CMK (cell line): ENCODE measurements around the gene TTC21B.
"Not testable (repeated sequence)": the region's sequence is repeated elsewhere in the genome, so short reads cannot be mapped to it uniquely, and the experiment has no call there.

Source experiments
- DNase-seq: peaks from one replicate; pipeline ENCODE4 v3.0.0-alpha.2; 2010; ENCODE audit warnings: low read depth

TTC21B gene

DNA sequence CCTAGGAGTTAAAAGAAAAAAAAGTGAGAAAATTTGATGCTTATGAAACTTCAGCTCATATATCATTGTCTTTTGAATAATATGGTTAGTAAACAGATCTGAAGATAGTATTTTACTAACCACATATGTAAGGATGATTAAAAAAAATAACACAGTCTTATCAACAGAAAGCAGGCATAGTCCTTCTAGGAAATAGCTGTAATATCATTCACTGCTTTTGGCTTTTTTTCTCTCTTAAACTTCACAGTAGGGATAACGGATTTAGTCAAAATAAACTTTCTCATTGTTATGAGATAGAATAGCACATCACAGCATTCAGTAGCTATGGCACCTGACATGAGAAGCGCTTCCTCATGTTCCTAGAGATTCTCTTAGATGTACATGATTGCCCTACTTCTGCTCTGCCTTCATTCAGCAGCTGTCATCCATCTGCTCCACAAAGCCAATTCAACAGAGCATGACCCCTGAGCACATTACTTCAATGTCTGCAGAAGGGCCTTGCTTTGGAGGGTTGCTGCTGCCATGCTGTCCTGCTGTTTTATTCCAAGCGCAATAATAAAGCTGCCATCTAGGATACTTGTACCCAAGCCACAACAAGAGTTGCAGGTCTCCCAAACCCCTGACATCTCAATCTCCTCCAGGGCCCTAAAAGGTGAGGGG lies 67.0 kb downstream of the TTC21B start:
- DNase-seq = no peak

DNA sequence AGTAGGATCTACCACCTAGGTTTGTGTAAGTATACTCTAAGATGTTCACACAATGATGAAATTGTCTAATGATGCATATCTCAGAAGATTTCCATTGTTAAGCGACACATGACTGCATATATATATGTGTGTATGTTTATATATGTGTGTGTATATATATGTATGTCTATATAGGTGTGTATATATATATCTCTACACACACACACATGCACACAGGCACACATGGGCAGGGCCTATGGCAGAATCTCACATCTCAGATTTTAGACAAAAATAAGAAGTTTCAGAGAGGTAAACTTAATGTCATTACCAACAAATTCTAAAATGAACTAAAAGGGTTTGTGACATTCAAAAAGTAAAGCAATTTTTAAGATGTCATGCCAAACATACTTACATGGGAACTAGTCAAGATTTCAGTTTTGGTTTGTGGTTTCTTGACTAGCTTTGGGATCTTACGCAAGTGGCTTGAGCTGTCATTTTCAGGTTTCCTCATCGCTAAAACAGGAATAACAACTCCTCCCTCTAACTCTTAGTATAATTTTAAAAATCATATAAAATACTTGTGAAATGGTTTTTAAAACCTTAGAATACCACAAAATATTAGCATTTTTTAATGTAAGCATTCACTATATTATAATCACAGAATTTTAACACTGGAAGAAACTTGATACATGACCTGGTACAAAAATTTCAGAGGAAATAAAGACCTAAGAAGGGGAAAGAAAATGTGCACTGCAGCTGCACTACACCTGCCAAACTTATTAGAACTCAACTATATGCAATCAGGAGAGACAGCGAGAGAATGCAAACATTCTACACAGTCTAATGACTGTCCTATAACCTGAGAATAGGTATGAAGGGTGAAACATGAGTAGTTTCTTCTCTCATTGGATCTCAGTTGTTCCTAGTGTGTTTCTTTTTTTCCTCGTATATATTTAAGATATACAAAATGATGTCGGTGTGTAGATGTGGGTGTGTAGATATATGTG lies 75.7 kb downstream of the TTC21B start:
- DNase-seq = no peak

DNA sequence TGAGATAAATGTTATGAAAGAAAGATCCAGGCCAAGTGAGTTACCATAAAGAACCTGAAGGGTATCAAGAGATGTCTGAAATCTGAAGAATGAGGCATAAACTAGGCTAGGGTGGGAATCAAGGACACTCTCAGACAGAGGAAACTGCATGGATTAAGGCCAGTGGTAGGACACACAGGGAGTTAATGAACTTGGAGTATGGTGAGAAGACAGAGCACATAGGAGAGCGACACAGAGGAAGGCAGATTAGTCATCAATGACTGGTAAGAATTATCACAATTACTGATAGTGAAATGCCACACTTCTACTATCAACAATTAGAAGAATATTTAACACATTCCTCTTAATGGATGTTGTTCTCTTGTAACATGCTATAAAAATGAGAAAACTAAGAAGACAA lies 76.9 kb downstream of the TTC21B start:
- DNase-seq = no peak

DNA sequence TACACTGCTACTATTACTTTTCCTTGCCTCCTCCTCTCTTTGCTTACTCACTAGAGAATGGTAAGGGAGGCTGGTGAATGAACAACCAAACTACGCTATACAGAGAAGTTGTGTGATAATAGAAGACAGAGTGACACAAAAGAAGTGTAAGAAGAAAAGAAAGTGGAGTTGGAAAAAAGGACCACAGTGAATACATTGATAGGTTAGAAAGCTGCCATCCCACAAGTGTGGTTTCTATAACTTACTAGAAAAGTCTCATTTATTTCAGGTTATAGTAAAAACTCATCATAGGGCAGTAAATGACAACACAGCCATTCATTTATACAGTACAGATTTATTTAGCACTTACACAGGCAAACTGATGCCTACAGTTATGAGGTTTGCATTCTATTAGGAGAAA lies 77.3 kb downstream of the TTC21B start:
- no peak for DNase-seq

DNA sequence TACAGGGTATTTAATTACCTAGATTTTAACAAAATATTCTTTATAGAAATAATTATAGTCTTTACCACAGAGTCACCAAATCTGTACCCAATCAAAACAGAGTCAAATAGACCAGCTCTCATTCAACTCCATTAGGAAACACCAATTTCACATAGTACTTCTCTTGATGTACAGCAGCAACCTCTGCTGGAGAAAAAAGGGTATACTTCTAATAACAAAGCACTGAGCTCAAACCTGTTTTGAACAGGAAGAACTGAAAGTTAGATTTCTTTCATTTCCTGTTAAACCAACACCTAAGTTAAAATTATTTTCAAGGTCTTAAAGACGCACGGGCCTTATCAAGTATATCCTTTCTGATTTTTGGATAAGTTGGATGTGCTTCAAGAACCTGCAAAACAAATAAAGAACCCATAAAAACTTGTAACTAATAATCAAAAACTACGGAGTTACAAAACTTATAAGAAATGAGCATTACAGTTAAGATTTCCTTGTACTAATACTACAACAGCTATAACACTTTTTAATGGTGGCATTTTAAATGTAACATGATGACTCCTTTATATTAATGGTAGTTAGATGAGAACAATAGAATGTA lies 79.0 kb downstream of the TTC21B start:
- DNase-seq = no peak

DNA sequence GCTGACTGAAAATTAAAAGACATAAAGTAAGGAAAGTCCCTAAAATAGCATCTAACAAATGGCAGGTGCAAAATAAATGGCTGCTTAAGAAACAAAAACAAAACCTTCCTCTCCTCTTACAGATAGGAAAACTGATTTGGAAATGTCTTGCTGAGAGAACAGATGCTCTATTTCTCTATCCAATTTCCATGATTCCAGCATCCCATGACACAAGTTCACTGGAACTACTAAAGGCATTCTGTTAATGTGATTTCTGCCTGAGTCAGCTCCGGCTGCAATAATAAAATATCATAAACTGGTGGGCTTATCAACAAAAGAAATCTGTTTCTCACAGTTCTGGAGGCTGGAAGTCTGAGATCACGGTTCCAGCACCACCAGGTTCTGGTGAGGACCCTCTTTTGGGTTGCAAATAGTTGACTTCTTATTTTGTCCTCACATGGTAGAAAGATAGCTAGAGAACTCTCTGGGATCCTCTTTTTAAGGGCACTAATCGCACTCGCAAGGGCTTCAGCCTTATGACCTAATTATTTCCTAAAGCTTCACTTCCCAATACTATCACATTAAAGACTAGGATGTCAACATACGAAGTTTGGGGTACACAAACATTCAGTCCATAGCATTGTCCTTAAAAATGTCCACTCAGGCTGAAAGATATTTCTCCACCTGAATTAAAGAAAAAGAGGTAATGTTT lies 81.3 kb downstream of the TTC21B start:
- no peak for DNase-seq

DNA sequence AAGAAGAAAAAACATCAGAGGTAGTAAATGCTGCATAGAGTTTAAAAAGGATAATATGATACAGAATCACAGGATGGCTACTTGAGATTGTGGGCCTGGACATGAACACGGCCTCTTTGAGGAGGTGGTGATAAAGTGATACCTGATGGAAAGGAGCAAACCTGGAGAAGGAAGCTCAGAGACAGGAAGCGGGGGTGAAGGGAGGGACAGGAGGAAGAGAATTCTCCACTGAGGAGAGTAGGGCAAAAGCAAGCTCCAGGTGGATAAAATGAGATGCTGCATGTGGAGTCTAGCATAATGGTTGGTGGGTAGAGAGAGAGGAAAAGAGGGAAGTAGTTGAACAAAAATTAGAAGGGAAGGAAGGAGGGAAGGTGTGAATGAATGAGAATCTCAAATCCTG lies 82.6 kb downstream of the TTC21B start:
- DNase-seq = no peak

DNA sequence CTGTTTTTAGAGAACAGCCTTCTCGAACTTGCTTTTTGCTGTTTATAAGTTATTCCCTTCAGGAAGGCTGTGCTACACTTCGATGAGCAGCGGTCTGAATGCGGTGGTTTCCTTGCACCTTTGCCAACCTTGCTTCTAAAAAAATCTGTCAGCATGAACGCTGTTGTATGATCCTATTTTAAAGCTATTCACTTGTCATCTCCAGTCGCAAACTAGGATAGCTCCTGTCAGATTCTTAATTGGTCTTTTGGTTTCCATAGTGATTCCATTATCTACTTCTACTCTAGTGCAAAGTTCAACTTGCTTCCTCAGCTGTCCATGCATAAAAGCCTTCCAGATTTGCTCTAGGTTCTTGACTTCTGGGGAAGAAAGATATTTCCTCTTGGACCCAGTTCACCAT lies 83.2 kb downstream of the TTC21B start:
- no peak for DNase-seq

DNA sequence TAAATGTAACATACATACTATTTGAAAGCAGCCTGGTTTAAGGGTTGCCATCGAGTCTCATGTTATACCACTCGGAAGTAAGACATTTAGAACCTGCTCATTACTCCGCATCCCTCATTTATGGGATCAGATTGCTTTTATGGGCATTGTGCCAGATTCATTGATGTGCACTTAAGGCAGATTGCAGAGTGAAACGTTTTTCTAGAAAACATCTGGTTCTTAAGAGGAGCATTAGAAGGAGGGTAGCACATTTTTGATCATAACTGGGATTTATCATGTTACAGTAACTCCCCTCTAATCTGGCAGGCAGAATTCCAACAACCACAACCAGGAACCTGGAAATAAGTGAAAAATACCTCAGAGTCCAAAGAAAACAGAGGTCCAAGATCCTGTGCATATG lies 85.4 kb downstream of the TTC21B start:
- no peak for DNase-seq

DNA sequence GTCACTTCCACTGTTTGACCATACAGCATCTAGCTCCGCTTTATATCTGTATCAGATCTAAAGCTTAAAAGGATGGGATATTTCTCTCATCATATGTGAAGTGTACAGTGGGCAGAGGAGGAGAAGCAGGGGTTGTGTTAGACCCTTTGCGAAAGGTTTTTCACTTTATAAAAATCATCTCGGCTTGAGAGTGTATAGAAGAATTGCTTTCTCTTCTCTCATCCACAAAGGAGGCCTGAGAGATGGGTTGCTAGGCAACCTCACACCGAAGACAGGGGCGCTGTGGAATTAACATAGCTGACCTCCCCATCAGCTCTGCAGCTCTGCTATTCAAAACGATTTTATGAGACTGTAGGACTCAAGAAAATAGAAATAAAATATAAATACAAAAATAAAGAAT lies 89.3 kb downstream of the TTC21B start:
- no peak for DNase-seq

DNA sequence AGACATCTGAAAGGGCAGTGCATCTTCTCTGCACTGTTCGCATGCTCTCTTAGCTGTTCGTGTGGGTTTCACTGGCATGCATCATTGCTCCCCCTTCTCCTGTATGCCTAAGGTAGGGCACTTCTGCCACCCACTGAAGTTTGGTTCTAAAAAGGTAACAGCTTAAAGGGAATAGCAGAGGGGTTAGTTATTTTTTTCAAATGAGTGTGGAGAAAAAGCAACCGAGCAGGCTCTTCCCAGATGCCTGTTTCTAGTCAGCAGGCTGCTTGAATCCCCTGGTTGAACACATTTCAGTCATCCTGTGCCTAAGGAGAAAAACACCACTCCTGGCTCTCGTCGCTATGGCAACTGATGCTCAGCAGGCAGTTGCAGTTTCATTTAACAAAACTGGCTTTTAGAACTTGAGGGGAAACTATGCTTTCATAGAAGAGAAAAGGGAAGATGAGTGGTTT lies 89.7 kb downstream of the TTC21B start:
- no peak for DNase-seq

DNA sequence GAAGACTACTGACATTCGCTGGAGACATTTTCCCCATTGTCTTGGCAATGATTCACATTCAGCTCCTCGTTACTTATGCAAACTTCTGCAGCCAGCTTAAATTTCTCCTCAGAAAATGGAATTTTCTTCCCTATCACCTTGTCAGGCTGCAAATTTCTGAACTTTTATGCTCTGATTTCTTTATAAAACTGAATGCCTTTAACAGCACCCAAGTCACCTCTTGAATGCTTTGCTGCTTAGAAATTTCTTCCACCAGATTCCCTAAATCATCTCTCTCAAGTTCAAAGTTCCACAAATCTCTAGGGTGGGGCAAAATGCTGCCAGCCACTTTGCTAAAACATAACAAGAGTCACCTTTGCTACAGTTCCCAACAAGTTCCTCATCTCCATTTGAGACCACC lies 92.5 kb downstream of the TTC21B start:
- not testable (repeated sequence) for DNase-seq

DNA sequence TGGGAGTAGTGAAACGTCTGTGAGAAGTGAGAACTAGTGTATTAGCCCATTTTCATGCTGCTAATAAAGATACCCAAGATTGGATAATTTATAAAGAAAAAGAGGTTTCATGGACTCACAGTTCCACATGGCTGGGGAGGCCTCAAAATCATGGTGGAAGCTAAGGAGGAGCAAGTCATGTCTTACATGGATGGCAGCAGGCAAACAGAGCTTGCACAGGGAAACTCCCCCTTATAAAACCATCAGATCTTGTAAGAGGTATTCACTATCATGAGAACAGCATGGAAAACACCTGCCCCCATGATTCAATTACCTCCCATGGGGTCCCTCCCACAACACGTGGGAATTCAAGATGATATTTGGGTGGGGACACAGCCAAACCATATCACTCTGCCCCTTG lies 93.9 kb downstream of the TTC21B start:
- DNase-seq = not testable (repeated sequence)

DNA sequence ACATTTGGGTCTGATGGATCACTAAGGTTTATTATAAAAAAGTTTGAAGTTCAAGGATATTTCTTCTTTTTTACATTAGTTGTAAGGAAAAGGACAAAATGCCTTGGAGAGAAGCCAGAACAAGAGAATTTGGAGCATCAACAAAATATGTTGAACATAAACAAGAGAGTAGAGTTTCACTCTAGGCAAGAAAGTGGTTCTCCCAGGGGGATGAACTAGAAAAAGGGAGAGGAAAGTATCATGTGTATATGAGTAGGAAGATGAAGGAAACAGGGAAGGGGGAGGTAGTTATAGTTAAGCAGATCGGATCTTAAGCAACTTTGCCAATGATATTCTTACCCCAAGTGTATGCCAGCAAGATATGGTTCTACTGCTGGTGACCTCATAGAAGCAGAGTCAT lies 95.7 kb downstream of the TTC21B start:
- DNase-seq = no peak

DNA sequence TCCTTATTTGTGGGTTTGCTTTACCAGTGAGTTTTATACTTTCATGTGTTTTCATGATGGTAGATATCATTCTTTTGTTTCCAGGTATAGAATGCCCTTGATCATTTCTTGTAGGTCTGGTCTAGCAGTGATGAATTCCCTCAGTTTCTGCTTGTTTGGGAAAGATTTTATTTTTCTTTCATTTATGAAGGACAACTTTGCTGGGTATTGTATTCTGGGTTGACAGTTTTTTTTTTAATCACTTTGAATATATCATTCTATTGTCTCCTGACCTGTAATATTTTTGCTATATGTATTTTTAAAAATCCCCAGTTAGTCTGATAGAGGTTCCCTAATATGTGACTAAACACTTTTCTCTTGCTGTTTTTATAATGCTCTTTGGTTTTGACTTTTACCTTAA lies 101.2 kb downstream of the TTC21B start:
- DNase-seq = no peak

DNA sequence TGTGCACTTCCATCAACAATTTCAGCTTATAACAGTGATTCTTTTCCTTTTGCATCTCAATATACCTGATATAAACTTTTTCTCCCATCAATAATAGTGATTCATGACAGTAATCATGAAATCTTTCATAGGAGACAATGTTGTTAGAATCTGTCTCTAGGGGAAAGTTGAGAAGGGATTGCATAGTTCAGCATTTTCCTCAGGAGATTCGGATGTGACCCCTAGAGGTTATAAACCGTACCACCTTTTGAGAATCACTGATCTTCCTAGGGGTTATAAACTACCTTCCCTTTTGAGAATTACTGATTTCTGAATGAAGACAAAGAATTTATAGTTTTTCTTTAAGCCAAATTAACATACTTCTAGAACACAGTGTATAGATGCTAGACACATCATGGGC lies 106.6 kb downstream of the TTC21B start:
- DNase-seq = no peak

DNA sequence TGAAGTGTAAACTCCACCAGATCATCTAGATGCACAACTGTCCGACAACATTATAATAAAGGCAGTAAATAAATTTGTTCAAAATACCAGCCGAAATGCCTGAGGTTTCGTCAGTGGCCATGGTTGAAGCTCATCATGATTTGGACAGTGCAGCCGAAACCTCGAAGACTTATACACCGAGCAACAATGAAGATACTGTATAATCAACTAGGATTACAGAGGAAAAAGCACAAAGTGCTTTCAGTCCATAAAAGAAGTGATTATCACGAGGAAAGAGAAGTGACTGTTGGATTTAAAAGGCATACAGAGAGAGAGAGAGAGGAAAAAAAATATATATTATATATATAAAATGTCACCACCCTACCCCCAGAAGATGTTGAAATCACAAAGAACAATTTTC lies 107.5 kb downstream of the TTC21B start:
- no peak for DNase-seq

DNA sequence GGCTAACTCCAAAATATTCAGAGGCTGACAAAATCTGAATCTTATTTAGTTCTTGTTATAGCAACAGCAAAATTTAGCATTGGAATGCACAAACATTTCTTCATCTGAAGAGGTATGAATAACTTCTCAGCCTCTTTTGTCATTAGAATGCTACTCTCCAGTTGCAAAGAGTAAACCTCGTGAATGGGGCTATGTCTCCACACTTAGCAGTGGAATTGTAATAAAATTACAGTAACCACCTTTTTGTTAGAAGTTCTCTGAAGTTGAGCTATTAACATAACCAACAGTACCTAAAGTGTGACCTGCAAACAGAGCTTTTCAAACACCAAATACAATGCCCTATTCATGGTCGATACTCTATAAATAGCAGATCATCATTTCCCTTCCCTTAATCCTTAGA lies 109.4 kb downstream of the TTC21B start:
- DNase-seq = no peak

DNA sequence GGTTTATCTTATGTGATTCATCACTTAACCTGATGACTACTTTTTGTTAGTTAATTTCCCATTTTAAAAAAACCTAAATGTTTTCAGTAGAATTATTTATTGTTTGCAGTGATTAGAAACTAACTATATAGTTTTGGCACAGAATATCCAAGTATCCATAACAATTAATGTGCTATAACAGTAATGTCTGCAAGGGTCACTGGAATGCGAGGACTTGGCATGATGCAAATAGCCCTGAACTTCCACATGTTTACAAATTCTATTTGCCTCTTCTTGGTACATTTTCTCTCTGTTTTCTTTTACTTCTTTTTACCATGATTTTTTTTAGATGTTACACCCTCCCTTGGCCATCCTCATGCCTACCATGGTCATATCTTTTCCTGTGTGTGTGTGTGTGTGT lies 110.2 kb downstream of the TTC21B start:
- no peak for DNase-seq

DNA sequence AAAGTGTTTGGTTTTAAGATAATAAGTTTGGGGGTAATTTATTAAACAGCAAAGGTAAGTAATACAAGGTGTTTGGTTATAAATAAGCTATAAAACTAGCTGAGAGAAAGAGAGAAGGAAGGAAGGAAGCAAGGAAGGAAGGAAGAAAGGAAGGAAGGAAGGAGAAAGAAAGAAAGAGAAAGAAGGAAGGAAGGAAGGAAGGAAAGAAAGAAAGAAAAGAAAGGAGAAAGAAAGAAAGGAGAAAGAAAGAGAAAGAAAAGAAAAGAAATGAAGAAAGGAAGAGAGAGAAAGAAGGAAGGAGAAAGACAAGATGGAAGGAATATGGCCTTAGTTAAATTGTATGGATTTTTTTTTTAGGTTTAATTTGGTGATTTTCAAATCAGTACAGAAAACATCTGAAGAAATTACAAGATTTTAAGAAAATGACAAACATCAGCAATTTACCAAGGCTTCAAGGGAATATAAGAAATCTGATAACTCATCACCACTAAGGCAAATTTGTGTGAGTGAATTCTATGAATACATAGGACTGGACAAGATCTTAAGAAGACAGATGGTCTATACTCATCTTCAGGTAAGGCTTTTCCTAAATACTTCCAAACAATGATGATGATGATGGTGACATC lies 113.1 kb downstream of the TTC21B start:
- no peak for DNase-seq

DNA sequence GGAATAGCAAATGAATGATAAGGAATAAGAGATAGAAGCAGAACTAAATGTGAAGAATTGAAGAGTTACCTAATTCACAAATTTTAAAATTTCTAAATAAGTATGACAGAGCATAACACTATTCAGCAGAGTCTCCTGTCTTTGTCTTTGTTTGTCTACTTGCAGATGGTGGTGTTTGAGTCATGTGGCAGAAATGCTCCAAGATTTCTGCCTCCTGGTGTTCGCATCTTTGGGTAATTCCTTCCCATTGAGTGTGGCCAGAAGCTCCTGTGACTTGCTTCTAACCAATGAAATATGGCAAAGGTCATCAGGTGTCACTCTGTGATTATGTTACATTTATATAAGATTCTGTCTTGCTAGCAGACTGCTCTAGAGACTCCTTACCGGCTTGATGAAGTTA lies 114.0 kb downstream of the TTC21B start:
- DNase-seq = no peak

DNA sequence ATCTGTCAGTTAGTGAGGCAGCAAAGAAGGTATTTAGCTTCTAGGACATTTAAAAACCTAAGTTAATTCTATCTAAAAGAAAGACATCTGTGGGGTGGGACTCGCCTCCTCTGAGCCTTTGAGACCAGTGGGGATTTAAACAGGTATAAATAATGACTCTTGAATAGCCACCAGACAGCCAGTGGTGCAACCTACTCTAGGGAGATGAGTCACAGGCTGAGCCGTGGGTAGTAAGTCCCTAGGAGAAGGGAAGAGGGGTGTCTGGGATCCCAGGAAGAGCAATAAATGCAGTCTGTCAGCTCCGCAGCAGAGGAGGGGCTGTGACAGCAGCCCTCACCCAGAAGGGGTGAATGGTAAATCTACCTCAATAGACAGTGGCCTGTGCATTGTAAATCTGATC lies 116.5 kb downstream of the TTC21B start:
- no peak for DNase-seq
